Ishikawa (cell line): Measurements from ENCODE around the gene ATRNL1.

Experiments
- CEBPB ChIP-seq: IDR thresholded peaks from 2 replicates; pipeline ENCODE4 v1.6.1; 2012
- EP300 ChIP-seq: IDR thresholded peaks from 2 replicates; pipeline ENCODE4 v1.6.1; 2012; ENCODE audit warnings: borderline replicate concordance
- FOXM1 ChIP-seq: IDR thresholded peaks from 2 replicates; pipeline ENCODE4 v1.6.1; 2012; ENCODE audit warnings: low read depth, borderline replicate concordance
- NFIC ChIP-seq: IDR thresholded peaks from 2 replicates; pipeline ENCODE4 v1.6.1; 2012
- RAD21 ChIP-seq: IDR thresholded peaks from 2 replicates; pipeline ENCODE4 v1.6.1; 2012; ENCODE audit warnings: low read depth
- TF ChIP-seq, protein P1 (sequence below): IDR thresholded peaks from 2 replicates; pipeline ENCODE4 v1.6.1; 2012
- TF ChIP-seq, protein P2 (sequence below): IDR thresholded peaks from 2 replicates; pipeline ENCODE4 v1.6.1; 2012

GRCh38 chr10:115107830-115108229 is 14.7 kb downstream of the ATRNL1 start:
- TF ChIP-seq CEBPB = no peak
- TF ChIP-seq EP300 = no peak
- no peak for TF ChIP-seq RAD21
- TF ChIP-seq, protein P1, sequence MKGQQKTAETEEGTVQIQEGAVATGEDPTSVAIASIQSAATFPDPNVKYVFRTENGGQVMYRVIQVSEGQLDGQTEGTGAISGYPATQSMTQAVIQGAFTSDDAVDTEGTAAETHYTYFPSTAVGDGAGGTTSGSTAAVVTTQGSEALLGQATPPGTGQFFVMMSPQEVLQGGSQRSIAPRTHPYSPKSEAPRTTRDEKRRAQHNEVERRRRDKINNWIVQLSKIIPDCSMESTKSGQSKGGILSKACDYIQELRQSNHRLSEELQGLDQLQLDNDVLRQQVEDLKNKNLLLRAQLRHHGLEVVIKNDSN = no peak
- TF ChIP-seq FOXM1 = no peak
- TF ChIP-seq, protein P2, sequence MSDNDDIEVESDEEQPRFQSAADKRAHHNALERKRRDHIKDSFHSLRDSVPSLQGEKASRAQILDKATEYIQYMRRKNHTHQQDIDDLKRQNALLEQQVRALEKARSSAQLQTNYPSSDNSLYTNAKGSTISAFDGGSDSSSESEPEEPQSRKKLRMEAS = no peak
- no peak for TF ChIP-seq NFIC
